KOPT-K1 (cell line): Measurements from ENCODE around the gene ZNF165.
"Not testable (repeated sequence)": the region's sequence is repeated elsewhere in the genome, so short reads cannot be mapped to it uniquely, and the experiment has no call there.

Source experiments
- H3K27ac ChIP-seq: fragments of 200-600 bp; sonication (generic); 2 replicates; pipeline ENCODE4 v1.5.1; 2016; ENCODE audit warnings: antibody characterized with exemption, mild to moderate bottlenecking, low read depth, low read length; ENCODE audit not compliant: poor library complexity, severe bottlenecking
- H3K36me3 ChIP-seq: fragments of 200-600 bp; sonication (generic); 2 replicates; pipeline ENCODE4 v1.5.1; 2017; ENCODE audit warnings: antibody characterized with exemption, mild to moderate bottlenecking, low read length, moderate library complexity; ENCODE audit not compliant: insufficient read depth
- H3K9me3 ChIP-seq: fragments of 200-600 bp; sonication (generic); 2 replicates; pipeline ENCODE4 v1.5.1; 2017; ENCODE audit warnings: antibody characterized with exemption, low read length, mild to moderate bottlenecking; ENCODE audit not compliant: insufficient read depth, poor library complexity, severe bottlenecking

ZNF165 gene

GRCh38 chr6:28080381-28080630, at the start of gene ZNF165:
Gene ZNF165, plus strand, starts transcription at chr6:28080568. Its CDS starts 4,913 bp downstream, at chr6:28085481.
- H3K36me3 ChIP-seq, H3K9me3 ChIP-seq: not testable (repeated sequence)
- H3K27ac ChIP-seq: peak within 1 kb of the TSS; percentile 72

- Histone ChIP-seq H3K36me3 (no peaks in the 10 kb centered on the region), H3K27ac (no peak overlapping the region), H3K9me3 (no peaks in the 10 kb centered on the region)
Observed at GRCh38 chr6:28053584-28053983, 26.8 kb upstream of the ZNF165 start.

GRCh38 chr6:28060405-28060804, 20.0 kb upstream of the ZNF165 start:
- H3K27ac ChIP-seq: no peak overlapping the region
- no peaks in the 10 kb centered on the region for H3K36me3 ChIP-seq
- no peaks in the 10 kb centered on the region for H3K9me3 ChIP-seq

DNA sequence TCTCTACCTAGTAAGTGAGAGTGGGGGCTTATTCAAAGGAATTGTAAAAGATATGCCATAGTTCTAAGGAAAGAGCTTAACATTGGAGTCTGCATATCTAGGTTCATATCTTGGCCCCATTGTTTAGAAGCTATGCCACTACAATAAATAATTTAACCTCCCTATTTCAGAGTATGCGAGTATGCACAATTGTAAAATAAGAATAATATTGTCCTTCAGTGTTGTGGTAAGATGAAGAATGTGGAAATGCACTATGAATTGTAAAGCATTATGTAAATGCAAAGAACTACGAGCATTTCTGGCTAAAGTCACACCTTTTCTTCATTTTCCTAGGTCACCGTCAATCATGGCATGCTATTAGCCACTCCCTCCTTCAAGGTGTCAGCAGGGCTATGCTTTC, 16.1 kb upstream of the ZNF165 start:
- no peak overlapping the region for H3K27ac ChIP-seq
- H3K36me3 ChIP-seq: no peaks in the 10 kb centered on the region
- no peaks in the 10 kb centered on the region for H3K9me3 ChIP-seq

DNA sequence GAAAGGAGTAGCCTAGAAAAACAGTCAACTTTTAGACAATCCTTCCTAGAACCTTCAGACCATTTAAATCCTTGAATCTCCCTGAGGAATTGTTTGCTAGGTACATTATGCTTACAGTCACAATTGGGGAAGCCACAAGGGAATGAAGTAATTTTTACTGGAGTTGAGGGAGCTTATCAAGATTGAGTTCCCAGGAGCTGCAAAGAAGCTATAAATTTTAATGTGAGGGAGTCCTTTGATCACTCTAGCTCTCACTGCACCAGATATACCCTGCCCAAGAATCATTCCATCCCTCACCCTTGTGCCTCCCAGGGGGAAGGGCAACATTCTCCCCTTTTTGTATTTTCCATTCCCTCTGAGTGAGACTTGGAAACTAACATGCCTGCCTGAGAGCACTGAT, 12.3 kb upstream of the ZNF165 start:
- Histone ChIP-seq H3K36me3 (no peaks in the 10 kb centered on the region), H3K27ac (no peak overlapping the region), H3K9me3 (no peaks in the 10 kb centered on the region)

DNA sequence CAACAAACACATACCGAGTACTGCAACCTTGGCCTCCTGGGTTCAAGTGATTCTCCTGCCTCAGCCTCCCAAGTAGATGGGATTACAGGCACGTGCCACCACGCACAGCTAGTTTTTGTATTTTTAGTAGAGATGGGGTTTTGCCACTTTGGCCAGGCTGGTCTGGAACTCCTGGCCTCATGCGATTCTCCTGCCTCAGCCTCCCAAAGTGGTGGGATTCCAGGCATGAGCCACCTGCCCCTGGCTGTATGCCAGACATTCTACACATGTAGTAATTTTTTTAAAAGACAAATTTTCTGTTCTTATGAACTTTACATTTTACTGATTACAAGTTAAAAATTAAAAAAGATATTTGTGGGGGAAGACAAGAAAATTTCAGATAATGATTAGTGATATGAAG, 9.4 kb upstream of the ZNF165 start:
- not testable (repeated sequence) for H3K27ac ChIP-seq, H3K9me3 ChIP-seq, H3K36me3 ChIP-seq

GRCh38 chr6:28078050-28078449, 2.3 kb upstream of the ZNF165 start:
- no peaks in the 10 kb centered on the region for H3K9me3 ChIP-seq
- H3K36me3 ChIP-seq: no peaks in the 10 kb centered on the region

DNA sequence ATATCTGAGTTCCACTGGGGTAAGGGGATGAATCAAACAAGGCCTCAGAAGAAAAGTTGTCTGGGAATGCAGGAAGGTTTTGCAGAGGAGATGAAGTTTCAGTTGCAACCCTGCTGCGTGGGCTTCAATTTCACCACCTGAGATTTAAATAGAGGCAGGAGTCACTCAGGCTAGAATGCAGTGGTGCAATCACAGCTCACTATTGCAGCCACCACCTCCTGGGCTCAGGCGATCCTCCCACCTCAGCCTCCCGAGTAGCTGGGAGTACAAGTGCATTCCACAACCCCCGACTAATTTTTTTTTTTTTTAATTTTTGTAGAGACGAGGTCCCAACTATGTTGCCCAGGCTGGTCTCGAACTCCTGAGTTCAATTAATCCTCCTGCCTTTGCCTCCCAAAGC, 1.5 kb upstream of the ZNF165 start:
- no peaks in the 10 kb centered on the region for H3K36me3 ChIP-seq
- no peak overlapping the region for H3K27ac ChIP-seq
- no peaks in the 10 kb centered on the region for H3K9me3 ChIP-seq

More at GRCh38 chr6:28078050-28078449, 2.3 kb upstream of the ZNF165 start:
- H3K27ac ChIP-seq: no peak overlapping the region

DNA sequence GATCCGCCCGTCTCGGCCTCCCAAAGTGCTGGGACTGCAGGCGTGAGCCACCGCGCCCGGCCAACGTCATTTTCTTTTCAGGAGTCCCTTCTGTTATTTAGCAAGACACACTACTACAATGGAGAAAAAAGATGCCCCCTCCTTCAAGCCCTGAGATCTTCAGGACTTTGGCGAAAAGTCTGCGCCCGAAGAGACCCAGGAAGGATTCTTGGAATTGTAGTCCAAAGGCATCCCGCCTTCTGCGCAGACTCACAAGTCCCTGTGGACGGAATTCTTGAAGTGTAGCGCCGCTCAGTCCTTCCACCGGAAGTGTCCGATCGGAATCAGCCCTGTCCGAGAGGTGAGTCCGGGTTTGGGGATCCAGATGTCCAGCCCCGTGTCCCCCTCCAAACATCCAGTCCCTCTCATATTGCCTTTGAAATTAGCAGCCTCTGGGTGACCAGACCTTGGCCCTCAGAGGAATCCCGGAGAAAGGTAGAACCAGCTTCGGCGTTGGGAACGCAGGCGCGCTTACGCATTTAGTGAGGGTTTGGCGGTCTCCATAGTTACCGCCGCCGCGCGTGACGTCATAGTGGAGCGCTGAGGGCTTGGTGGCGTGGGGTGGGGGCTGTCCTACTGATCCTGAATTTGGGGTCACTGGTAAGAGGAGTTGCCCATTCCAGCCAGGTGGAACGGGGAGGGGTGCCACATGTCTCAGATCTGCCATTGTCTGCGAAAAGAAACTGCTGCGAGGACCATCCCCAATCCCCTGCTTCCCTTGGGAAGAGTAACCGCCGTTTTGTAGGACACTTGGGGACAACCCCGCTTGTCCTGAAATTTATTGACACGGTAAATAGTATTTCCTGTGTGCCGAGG, 490 bp downstream of the ZNF165 start:
- Histone ChIP-seq H3K36me3 (no peaks in the 10 kb centered on the region), H3K27ac (peak overlapping the region; percentile 72), H3K9me3 (no peaks in the 10 kb centered on the region)

- peak overlapping the region; percentile 72 for H3K27ac ChIP-seq
- H3K36me3 ChIP-seq: no peaks in the 10 kb centered on the region
- H3K9me3 ChIP-seq: no peaks in the 10 kb centered on the region
Observed at GRCh38 chr6:28081486-28081751, 1.1 kb downstream of the ZNF165 start.

- no peaks in the 10 kb centered on the region for H3K36me3 ChIP-seq
- no peak overlapping the region for H3K27ac ChIP-seq
- peaks cover 5% of the 10 kb centered on the region for H3K9me3 ChIP-seq
Observed at GRCh38 chr6:28082939-28083338, 2.6 kb downstream of the ZNF165 start.

- Histone ChIP-seq H3K36me3 (peaks cover 7% of the 10 kb centered on the region; the same call in 1 of the 2 replicates), H3K27ac (no peak overlapping the region), H3K9me3 (peaks cover 33% of the 10 kb centered on the region)
Observed at GRCh38 chr6:28089054-28089453, 8.7 kb downstream of the ZNF165 start.

GRCh38 chr6:28090917-28091586, 10.7 kb downstream of the ZNF165 start:
- peaks cover 33% of the 10 kb centered on the region for H3K9me3 ChIP-seq
- H3K36me3 ChIP-seq: peaks cover 7% of the 10 kb centered on the region; the same call in 1 of the 2 replicates
- no peak overlapping the region for H3K27ac ChIP-seq

DNA sequence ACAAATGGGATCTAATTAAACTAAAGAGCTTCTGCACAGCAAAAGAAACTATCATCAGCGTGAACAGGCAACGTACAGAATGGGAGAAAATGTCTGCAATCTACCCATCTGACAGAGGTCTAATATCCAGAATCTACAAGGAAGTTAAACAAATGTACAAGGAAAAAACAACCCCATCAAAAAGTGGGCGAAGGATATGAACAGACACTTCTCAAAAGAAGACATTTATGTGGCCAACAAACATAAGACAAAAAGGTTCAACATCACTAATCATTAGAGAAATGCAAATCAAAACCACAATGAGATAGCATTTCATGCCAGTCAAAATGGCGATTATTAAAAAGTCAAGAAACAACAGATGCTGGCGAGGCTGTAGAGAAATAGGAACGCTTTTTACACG, 21.9 kb downstream of the ZNF165 start:
- not testable (repeated sequence) for H3K36me3 ChIP-seq, H3K9me3 ChIP-seq, H3K27ac ChIP-seq

- H3K9me3 ChIP-seq, H3K27ac ChIP-seq, H3K36me3 ChIP-seq: not testable (repeated sequence)
Observed at GRCh38 chr6:28102699-28103098, 22.3 kb downstream of the ZNF165 start.
